DOHH2 (cell line): ENCODE results near the gene MEGF11.

Experiments used
- H3F3A ChIP-seq: fragments of 200-600 bp; sonication (generic), shearing (Covaris generic); 2 replicates; pipeline ENCODE4 v1.6.0; 2016; ENCODE audit warnings: antibody characterized with exemption, mild to moderate bottlenecking; ENCODE audit not compliant: control insufficient read depth, insufficient read depth
- H3K27ac ChIP-seq: fragments of 200-600 bp; sonication (generic); 2 replicates; pipeline ENCODE4 v1.5.1; 2014; ENCODE audit warnings: low read depth, mild to moderate bottlenecking, low read length, moderate library complexity
- H3K27me3 ChIP-seq: fragments of 200-600 bp; sonication (generic); 2 replicates; pipeline ENCODE4 v1.6.1; 2014; ENCODE audit warnings: mild to moderate bottlenecking, low read length, mixed read lengths; ENCODE audit not compliant: control insufficient read depth
- H3K36me3 ChIP-seq: fragments of 200-600 bp; sonication (generic); 2 replicates; pipeline ENCODE4 v1.6.1; 2014; ENCODE audit warnings: mild to moderate bottlenecking, low read length, moderate library complexity, mixed read lengths; ENCODE audit not compliant: control insufficient read depth
- H3K4me1 ChIP-seq: fragments of 200-600 bp; sonication (generic); 2 replicates; pipeline ENCODE4 v1.6.1; 2014; ENCODE audit warnings: mild to moderate bottlenecking, low read length, mixed read lengths; ENCODE audit not compliant: control insufficient read depth
- H3K4me2 ChIP-seq: fragments of 200-600 bp; sonication (generic); 2 replicates; pipeline ENCODE4 v1.6.0; 2014; ENCODE audit warnings: mild to moderate bottlenecking, low read length, moderate library complexity
- H3K4me3 ChIP-seq: fragments of 200-600 bp; sonication (generic); 2 replicates; pipeline ENCODE4 v1.5.1; 2014; ENCODE audit warnings: mild to moderate bottlenecking, low read length, mixed read lengths
- H3K79me2 ChIP-seq: fragments of 200-600 bp; sonication (generic); 2 replicates; pipeline ENCODE4 v1.6.1; 2014; ENCODE audit warnings: mild to moderate bottlenecking, low read length, mixed read lengths; ENCODE audit not compliant: control insufficient read depth
- H3K9me2 ChIP-seq: fragments of 200-600 bp; sonication (generic); replicated peaks from 2 replicates; pipeline ENCODE4 v1.6.1; 2014; ENCODE audit warnings: mild to moderate bottlenecking, low read length, mixed read lengths; ENCODE audit not compliant: control insufficient read depth
- H3K9me3 ChIP-seq: fragments of 200-600 bp; sonication (generic); 2 replicates; pipeline ENCODE4 v1.6.1; 2014; ENCODE audit warnings: antibody characterized with exemption, low read length, mixed read lengths; ENCODE audit not compliant: control insufficient read depth, insufficient read depth
- H4K20me1 ChIP-seq: fragments of 200-600 bp; sonication (generic); 2 replicates; pipeline ENCODE4 v1.6.0; 2014; ENCODE audit warnings: low read depth, mild to moderate bottlenecking, antibody characterized with exemption, low read length, moderate library complexity; ENCODE audit not compliant: control insufficient read depth, insufficient read depth
- EZH2phosphoT487 ChIP-seq: fragments of 200-600 bp; sonication (generic); IDR thresholded peaks from 2 replicates; pipeline ENCODE4 v1.6.1; 2017; ENCODE audit warnings: borderline replicate concordance, mild to moderate bottlenecking, antibody characterized with exemption, low read length, moderate library complexity, mixed read lengths
- TF ChIP-seq, protein P1 (sequence below): fragments of 200-600 bp; sonication (generic); IDR thresholded peaks from one replicate; pipeline ENCODE4 v1.5.1; 2014; ENCODE audit warnings: antibody characterized with exemption, mild to moderate bottlenecking, low read depth, low read length; ENCODE audit not compliant: poor library complexity, severe bottlenecking

The MEGF11 gene

GRCh38 chr15:66254951-66255676 is 1.6 kb upstream of the MEGF11 start:
- Histone ChIP-seq H3K4me3 (no peak overlapping the region), H4K20me1 (0 out of 2 replicates have a peak, but pooled peaks cover 3% of the 10 kb centered on the region), H3K9me3 (no peaks in the 10 kb centered on the region), H3K9me2 (no peaks in the 10 kb centered on the region), H3K4me2 (no peak overlapping the region), H3F3A (no peaks in the 10 kb centered on the region), H3K79me2 (peaks cover 40% of the 10 kb centered on the region), H3K27me3 (peaks cover 24% of the 10 kb centered on the region), H3K27ac (no peak overlapping the region), H3K36me3 (peaks cover 15% of the 10 kb centered on the region), H3K4me1 (peaks cover 29% of the 10 kb centered on the region)
- TF ChIP-seq EZH2phosphoT487, result no peak
- TF ChIP-seq, protein P1, sequence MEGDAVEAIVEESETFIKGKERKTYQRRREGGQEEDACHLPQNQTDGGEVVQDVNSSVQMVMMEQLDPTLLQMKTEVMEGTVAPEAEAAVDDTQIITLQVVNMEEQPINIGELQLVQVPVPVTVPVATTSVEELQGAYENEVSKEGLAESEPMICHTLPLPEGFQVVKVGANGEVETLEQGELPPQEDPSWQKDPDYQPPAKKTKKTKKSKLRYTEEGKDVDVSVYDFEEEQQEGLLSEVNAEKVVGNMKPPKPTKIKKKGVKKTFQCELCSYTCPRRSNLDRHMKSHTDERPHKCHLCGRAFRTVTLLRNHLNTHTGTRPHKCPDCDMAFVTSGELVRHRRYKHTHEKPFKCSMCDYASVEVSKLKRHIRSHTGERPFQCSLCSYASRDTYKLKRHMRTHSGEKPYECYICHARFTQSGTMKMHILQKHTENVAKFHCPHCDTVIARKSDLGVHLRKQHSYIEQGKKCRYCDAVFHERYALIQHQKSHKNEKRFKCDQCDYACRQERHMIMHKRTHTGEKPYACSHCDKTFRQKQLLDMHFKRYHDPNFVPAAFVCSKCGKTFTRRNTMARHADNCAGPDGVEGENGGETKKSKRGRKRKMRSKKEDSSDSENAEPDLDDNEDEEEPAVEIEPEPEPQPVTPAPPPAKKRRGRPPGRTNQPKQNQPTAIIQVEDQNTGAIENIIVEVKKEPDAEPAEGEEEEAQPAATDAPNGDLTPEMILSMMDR, result no peak

GRCh38 chr15:66254089-66254950 is 770 bp upstream of the MEGF11 start:
- no peak for TF ChIP-seq EZH2phosphoT487
- TF ChIP-seq, protein P1, result no peak
- no peaks in the 10 kb centered on the region for H3K9me2 ChIP-seq
- peaks cover 24% of the 10 kb centered on the region for H3K27me3 ChIP-seq

GRCh38 chr15:66252685-66253417 is 699 bp downstream of the MEGF11 start:
- Histone ChIP-seq H3K4me3 (peak overlapping the region; percentile 92), H3K4me2 (peak overlapping the region; percentile 92), H3F3A (peaks cover 15% of the 10 kb centered on the region), H3K9me2 (no peaks in the 10 kb centered on the region), H4K20me1 (0 out of 2 replicates have a peak, but pooled peaks cover 3% of the 10 kb centered on the region), H3K27ac (peak overlapping the region; percentile 43), H3K79me2 (peaks cover 62% of the 10 kb centered on the region), H3K36me3 (peaks cover 37% of the 10 kb centered on the region), H3K4me1 (peaks cover 50% of the 10 kb centered on the region), H3K27me3 (peaks cover 24% of the 10 kb centered on the region), H3K9me3 (no peaks in the 10 kb centered on the region)
- TF ChIP-seq, protein P1, result no peak
- TF ChIP-seq EZH2phosphoT487, result no peak

More at GRCh38 chr15:66254089-66254950, 770 bp upstream of the MEGF11 start:
- Histone ChIP-seq H3K36me3 (peaks cover 23% of the 10 kb centered on the region), H4K20me1 (0 out of 2 replicates have a peak, but pooled peaks cover 3% of the 10 kb centered on the region), H3K9me3 (no peaks in the 10 kb centered on the region), H3K4me1 (peaks cover 37% of the 10 kb centered on the region), H3K27ac (no peak overlapping the region), H3K79me2 (peaks cover 48% of the 10 kb centered on the region), H3F3A (peaks cover 6% of the 10 kb centered on the region), H3K4me3 (peak overlapping the region; percentile 92), H3K4me2 (peak overlapping the region; percentile 92)
